Activated CD4-positive, alpha-beta T cell treated with anti-CD3 and anti-CD28 coated beads for 1 hour (primary cell): ENCODE data around the gene LRIG1.
A peak's percentile ranks its signal among the peaks of the same experiment; 100 is the strongest.

Source experiments
- DNase-seq: peaks from one replicate; pipeline ENCODE4 v3.0.0-alpha.2; 2020

LRIG1 gene

GRCh38 chr3:66411961-66412887 is 88.6 kb downstream of the LRIG1 start:
- DNase-seq, result no peak

- DNase-seq, result no peak
These were observed 89.3 kb downstream of the LRIG1 start for GRCh38 chr3:66411474-66411873.

GRCh38 chr3:66410976-66411375 is 89.8 kb downstream of the LRIG1 start:
- DNase-seq, result no peak

- DNase-seq, result no peak
These were observed 90.8 kb downstream of the LRIG1 start for GRCh38 chr3:66409771-66410754.

- DNase-seq, result peak; percentile 61
These were observed 93.1 kb downstream of the LRIG1 start for GRCh38 chr3:66407611-66408218.

- no peak for DNase-seq
These were observed 93.8 kb downstream of the LRIG1 start for GRCh38 chr3:66406831-66407610.

GRCh38 chr3:66406163-66406562 is 94.7 kb downstream of the LRIG1 start:
- no peak for DNase-seq

- no peak for DNase-seq
These were observed 95.1 kb downstream of the LRIG1 start for GRCh38 chr3:66405701-66406091.

GRCh38 chr3:66404903-66405700 is 95.7 kb downstream of the LRIG1 start:
- no peak for DNase-seq

- no peak for DNase-seq
These were observed 96.6 kb downstream of the LRIG1 start for GRCh38 chr3:66404197-66404596.

- DNase-seq, result no peak
These were observed 97.4 kb downstream of the LRIG1 start for GRCh38 chr3:66403323-66403990.

- DNase-seq, result no peak
These were observed 98.1 kb downstream of the LRIG1 start for GRCh38 chr3:66402596-66403290.

- no peak for DNase-seq
These were observed 98.9 kb downstream of the LRIG1 start for GRCh38 chr3:66401675-66402491.

- DNase-seq, result no peak
These were observed 99.7 kb downstream of the LRIG1 start for GRCh38 chr3:66401157-66401550.

- no peak for DNase-seq
These were observed 100.2 kb downstream of the LRIG1 start for GRCh38 chr3:66400411-66401156.

GRCh38 chr3:66399529-66400232 is 101.1 kb downstream of the LRIG1 start:
- DNase-seq, result no peak

GRCh38 chr3:66398228-66399025 is 102.4 kb downstream of the LRIG1 start:
- no peak for DNase-seq
